ENCODE results near the gene PIP4K2A.

Gene PIP4K2A

GRCh38 chr10:22667093-22667480 lies 47.3 kb downstream of the PIP4K2A start:
- no peak for DNase-seq

DNA sequence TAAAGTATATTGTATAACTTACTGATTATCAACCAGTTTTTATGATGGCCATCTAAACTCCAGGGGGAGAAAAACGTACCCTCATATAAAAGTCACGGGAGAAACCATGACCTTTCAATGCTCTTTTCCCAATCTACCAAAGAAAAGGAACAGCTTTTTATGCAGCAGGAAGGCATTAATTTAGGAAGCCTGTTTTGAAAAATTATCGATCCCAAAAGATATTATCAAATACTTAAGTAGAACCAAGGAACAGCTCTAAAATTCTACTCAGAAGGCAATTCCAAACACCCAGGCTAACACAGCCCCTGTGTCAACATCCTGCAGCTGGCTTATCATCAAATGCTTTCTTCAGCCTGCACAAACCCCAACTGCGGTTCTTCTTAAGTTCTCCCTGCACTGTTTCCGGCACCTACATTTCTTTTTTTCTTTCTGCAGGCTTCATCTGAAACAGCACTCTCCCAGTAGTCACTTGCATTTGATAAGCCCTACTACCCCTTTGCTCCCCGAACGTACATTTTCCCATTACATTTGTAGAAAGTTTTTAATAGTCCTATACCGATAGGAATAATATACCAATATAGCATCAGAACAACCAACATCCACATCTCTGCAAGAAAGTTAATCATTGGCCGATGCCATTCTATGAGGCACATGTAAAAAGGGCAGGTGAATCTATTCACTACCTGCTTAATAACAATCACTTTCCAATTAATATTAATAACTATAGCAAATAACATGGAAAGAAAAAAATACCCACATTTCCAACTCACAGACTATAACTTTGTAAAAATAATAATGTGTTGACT lies 47.9 kb downstream of the PIP4K2A start:
- DNase-seq = no peak

DNA sequence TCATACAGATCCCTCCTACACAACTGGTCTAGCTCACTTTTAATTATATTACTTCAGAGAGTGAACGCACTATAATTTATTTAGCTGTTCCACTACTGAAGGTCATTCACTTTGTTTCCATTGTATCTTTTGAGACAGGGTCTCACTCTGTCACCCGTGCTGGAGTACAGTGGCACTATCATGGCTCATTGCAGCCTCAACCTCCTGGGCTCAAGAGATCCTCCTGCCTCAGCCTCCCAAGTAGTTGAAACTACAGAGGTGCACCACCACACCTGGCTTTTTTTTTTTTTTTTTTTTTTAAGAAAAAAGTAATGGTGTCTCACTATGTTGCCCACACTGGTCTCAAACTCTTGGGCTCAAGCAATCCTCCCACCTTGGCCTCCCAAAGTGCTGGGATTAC lies 49.0 kb downstream of the PIP4K2A start:
- no peak for DNase-seq

DNA sequence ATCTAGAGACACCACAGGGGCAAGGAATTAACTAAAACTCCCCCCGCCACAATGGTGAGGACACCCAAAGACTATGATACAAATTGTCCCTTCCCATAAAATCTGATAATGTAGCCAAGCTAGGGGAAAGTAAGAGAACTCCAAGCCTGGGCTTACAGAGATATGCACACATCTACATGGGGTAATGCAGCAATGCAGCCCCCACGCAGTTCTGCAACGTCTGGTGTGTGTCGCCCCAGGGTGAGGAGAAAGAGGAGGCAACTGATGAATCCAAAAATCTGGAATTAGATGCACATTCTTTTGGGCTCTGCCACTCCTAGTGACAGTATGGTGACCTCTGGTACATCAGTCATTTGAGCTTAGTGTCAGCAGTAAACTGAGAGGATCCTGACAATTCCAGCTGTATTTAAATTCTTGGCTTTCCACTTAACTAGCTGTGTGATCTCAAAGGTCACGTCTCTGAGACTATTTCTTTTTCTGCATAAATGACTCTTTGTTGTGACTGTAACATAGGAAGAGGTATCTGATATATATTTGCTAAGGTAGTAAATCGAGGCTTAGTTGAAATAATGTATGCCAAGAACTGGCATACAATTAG lies 51.5 kb downstream of the PIP4K2A start:
- no peak for DNase-seq

DNA sequence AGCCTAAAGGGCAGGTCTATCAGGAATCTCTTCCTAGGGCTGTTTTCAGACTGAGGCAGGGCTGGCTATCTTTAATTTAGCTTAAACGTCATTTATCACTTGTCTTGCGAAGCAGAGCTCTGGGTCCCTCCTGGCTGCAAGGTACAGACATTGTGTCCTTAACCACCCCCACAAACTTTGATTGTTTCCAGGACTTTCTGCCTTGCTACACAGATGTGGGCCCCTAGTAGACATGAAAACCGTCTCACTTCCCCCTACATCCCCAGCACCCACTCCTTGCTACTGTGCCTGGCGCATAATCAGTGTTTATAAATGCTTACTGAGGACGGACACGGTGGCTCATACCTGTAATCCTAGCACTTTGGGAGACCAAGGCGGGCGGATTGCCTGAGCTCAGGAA lies 54.5 kb downstream of the PIP4K2A start:
- DNase-seq = no peak

GRCh38 chr10:22658745-22659410 lies 55.5 kb downstream of the PIP4K2A start:
- no peak for DNase-seq

GRCh38 chr10:22657566-22658225 lies 56.7 kb downstream of the PIP4K2A start:
- DNase-seq = no peak

DNA sequence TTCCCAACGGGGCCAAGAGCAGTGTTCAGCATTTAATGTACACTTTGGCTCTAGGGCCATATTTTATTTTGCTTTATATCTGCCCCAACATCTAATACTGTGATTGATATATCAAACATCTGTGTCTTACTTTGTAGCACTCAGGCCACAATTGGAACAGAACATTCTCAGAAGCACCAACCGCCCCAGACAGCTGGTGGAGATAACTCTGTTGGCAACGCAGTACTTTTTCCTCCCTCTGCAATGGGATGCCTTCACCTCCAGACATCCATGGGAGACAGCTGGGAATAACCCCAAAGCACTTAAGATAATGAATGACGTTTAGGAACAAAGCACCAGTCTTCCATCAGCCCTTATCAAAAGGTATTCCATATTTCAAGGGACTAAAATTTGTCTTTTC lies 57.4 kb downstream of the PIP4K2A start:
- no peak for DNase-seq

DNA sequence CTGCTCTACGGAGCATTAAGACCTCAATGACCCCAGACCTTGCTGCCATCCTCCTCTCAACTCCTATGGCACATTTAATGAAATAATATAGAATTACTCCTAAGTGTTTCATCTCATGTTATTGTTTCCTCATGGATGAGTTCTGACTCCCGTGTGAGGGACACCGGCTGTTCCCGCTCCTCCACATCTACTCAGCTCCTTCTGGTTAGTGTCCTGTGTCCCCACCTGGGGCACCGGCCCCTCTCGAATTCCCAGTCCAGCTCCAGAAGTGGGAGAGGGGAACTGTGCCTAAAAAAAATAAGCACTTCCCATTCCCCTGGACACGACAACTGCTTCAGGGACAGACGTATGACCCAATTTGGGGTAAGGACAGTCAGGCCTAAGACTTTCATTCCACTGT lies 58.3 kb downstream of the PIP4K2A start:
- peak; percentile 55 for DNase-seq

GRCh38 chr10:22655312-22655981 lies 58.9 kb downstream of the PIP4K2A start:
- DNase-seq = peak; percentile 56

DNA sequence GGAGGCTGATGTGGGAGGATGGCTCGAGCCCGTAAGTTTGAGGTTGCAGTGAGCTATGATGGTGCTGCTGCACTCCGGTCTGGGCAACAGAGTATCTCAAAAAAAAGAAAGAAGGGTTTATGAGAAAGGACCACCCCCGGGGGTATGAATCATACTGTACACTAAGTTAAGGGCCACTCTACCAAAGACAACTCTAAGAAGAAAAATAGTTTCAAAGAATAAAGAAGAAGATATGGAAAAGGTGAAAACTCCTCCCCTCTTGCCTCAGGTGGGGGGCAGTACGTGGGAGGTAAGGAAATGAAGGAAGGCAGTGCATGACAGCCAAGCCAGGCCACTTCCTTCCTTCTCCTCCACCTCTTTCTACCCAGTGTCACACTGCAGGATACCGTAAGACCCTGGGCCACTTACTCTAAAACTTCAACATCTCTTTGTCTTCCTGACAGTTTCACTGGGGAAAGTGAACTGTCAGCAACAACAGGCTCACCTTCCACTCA lies 61.3 kb downstream of the PIP4K2A start:
- DNase-seq = no peak

- no peak for DNase-seq
Measured at GRCh38 chr10:22651276-22651980, 63.0 kb downstream of the PIP4K2A start.

GRCh38 chr10:22649994-22650393 lies 64.4 kb downstream of the PIP4K2A start:
- no peak for DNase-seq

GRCh38 chr10:22649390-22649841 lies 65.0 kb downstream of the PIP4K2A start:
- DNase-seq = no peak

- DNase-seq = no peak
Measured at GRCh38 chr10:22648547-22648961, 65.8 kb downstream of the PIP4K2A start.

DNA sequence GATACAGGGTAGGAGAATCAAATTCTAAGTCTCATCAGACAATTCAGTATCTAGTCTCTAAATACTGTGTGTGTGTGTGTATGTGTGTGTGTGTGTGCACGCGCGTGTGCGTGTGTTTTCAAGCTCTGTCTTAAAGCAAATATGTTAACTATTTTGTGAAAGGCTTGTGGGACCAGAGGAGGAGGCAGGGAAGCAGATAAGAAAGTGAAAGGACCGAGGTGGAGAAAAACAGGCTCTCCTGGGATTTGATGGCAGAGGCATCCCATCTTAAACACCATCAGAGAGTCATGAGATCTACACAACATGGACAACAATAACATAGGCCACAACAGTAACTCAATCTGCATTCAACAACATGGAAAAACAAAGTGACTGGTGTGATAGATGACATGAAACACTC lies 67.1 kb downstream of the PIP4K2A start:
- no peak for DNase-seq

- no peak for DNase-seq
Measured at GRCh38 chr10:22646388-22646853, 68.0 kb downstream of the PIP4K2A start.

- DNase-seq = no peak
Measured at GRCh38 chr10:22644222-22644621, 70.2 kb downstream of the PIP4K2A start.

- DNase-seq = no peak
Measured at GRCh38 chr10:22643775-22644174, 70.6 kb downstream of the PIP4K2A start.

DNA sequence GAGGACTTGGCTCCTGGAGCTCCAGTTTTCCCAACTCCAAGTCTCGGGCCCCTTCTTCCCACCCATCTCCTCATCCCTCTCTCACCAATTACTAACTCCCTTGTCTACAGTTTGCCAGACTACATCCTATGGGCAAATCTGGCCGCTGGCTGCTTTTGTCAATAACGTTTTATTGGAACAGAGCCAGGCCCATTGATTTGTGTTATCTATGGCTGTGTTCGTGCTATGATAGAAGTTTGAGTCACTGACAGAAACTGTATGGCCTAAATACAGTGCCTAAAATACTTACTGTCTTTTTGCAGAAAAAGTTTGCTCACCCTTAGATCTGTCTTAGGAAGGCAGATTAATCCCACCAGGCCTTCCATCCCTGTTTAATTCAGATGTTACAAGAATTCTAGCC lies 71.3 kb downstream of the PIP4K2A start:
- DNase-seq = no peak

GRCh38 chr10:22641743-22642142 lies 72.6 kb downstream of the PIP4K2A start:
- DNase-seq = no peak
